Sigmoid colon (tissue), 7 donors: ENCODE data around the gene ACAP1. TPM values are rescaled to one million over a fixed set of nuclear protein-coding genes. Genes with fewer than 3 reads are reported as not detected.

Experiments
- DNase-seq: peaks from one replicate; pipeline ENCODE4 v3.0.0-alpha.2; 2019
- H3K27ac ChIP-seq, 4 donors: fragments of 200-600 bp; sonication (generic); one replicate each; pipeline ENCODE4 v1.5.1; 2016 to 2019; ENCODE audit warnings: mild to moderate bottlenecking in 1 of 4
- H3K27me3 ChIP-seq, 3 donors: fragments of 200-600 bp; sonication (generic); one replicate each; pipeline ENCODE4 v1.5.1; 2019; ENCODE audit warnings: mild to moderate bottlenecking in 1 of 3
- H3K36me3 ChIP-seq, 4 donors: fragments of 200-600 bp; sonication (generic); one replicate each; pipeline ENCODE4 v1.5.1; 2016 to 2019
- H3K4me1 ChIP-seq, 4 donors: fragments of 200-600 bp; sonication (generic); one replicate each; pipeline ENCODE4 v1.5.1; 2017 to 2019
- H3K4me3 ChIP-seq, 4 donors: fragments of 200-600 bp; sonication (generic); one replicate each; pipeline ENCODE4 v1.5.1; 2017 to 2019; ENCODE audit warnings: mild to moderate bottlenecking in 2 of 4, moderate library complexity in 1 of 4
- H3K9me3 ChIP-seq, 4 donors: fragments of 200-600 bp in 3 of 4; sonication (generic) in 3 of 4; one replicate each; pipeline versions ENCODE4 v1.5.1 to v1.6.1; 2013 to 2019
- CTCF ChIP-seq, 4 experiments: fragments of 450-650 bp in 3 of 4; fragments of 200-600 bp in 1 of 4; IDR thresholded peaks; one replicate each; pipeline ENCODE4 v1.5.1; 2016 to 2019; ENCODE audit warnings: antibody characterized with exemption in 4 of 4, mild to moderate bottlenecking in 3 of 4, moderate library complexity in 2 of 4
- EP300 ChIP-seq, 4 donors: sonication (generic); formaldehyde crosslinking; IDR thresholded peaks; one replicate each; pipeline ENCODE4 v1.6.1; 2017; ENCODE audit warnings: antibody characterized with exemption in 4 of 4
- POLR2A ChIP-seq, 2 donors: fragments of 450-650 bp; IDR thresholded peaks; one replicate each; pipeline ENCODE4 v1.6.1; 2016; ENCODE audit warnings: antibody characterized with exemption in 2 of 2, mild to moderate bottlenecking in 2 of 2, moderate library complexity in 2 of 2
- POLR2AphosphoS5 ChIP-seq, 4 donors: sonication (generic); formaldehyde crosslinking; IDR thresholded peaks; one replicate each; pipeline ENCODE4 v1.6.1; 2017; ENCODE audit warnings: antibody characterized with exemption in 4 of 4
- WGBS, 2 donors: extraction: QIAGEN DNeasy Blood & Tissue Kit; methylation state at CpG; one replicate each; pipeline ENCODE4 v1.1.7; 2013; 5-methylcytosine and 5-hydroxymethylcytosine counted together
- intact Hi-C: fragments of 100-400 bp; cut with DNase I; formaldehyde crosslinking; loops from one replicate; pipeline ENCODE4 v1.15.1; 2023
- polyA plus RNA-seq, 3 donors: library from polyadenylated mRNA; stranded (reverse); fragments of 200-250 nt; gene quantifications; one replicate each; pipeline ENCODE4 v1.2.3, GENCODE V29; 2013
- total RNA-seq, 4 donors: library from RNA; depleted of rRNA; stranded (reverse); fragments of >200 nt; gene quantifications; one replicate each; pipeline ENCODE4 v1.1.0, GENCODE V29; 2016
- donor health status: healthy with polysubstance abuse.
- donor health status: Bipolar disorder and iron deficiency.
- donor health status: healthy.

The ACAP1 gene
- total and polyA plus RNA-seq, 7 donors: 1.1 to 55.8 (median 2.5) TPM

GRCh38 chr17:7322520-7323194, 13.7 kb upstream of the ACAP1 start:
- intact Hi-C loops: no loop called here
- Histone ChIP-seq H3K9me3 (no peaks in the 10 kb centered on the region), H3K4me3 (no peak overlapping the region), H3K27me3 (no peaks in the 10 kb centered on the region), H3K36me3 (peaks cover 47 to 90% (median 63%) of the 10 kb centered on the region in 4 donors), H3K4me1 (peaks cover 0 to 5% (median under 1%) of the 10 kb centered on the region in 4 donors), H3K27ac (no peak overlapping the region)
- 93 to 96% methylated on average over 22 of the region's 22 CpGs for WGBS, 2 donors
- TF ChIP-seq POLR2AphosphoS5 (IDR thresholded peaks at IDR 0.05) (no peak), POLR2A (IDR thresholded peaks at IDR 0.05) (no peak), CTCF (IDR thresholded peaks at IDR 0.05) (no peak), EP300 (IDR thresholded peaks at IDR 0.05) (no peak)
- peak; percentile 64 for DNase-seq

- H3K4me1 ChIP-seq: peaks cover 0 to 16% (median 11%) of the 10 kb centered on the region in 4 donors
- intact Hi-C loops: no loop called here
- no peaks in the 10 kb centered on the region for H3K9me3 ChIP-seq
- peaks cover 35 to 77% (median 51%) of the 10 kb centered on the region in 4 donors for H3K36me3 ChIP-seq
- no peaks in the 10 kb centered on the region for H3K27me3 ChIP-seq
- TF ChIP-seq POLR2AphosphoS5 (IDR thresholded peaks at IDR 0.05) (peak in 1 of 4 donors; percentile 12), POLR2A (IDR thresholded peaks at IDR 0.05) (no peak), CTCF (IDR thresholded peaks at IDR 0.05) (peak; percentile 57 to 83 (median 78)), EP300 (IDR thresholded peaks at IDR 0.05) (no peak)
- 63 to 66% methylated on average over 39 of the region's 39 CpGs for WGBS, 2 donors
- no peak overlapping the region for H3K4me3 ChIP-seq
- DNase-seq: peak; percentile 71
- H3K27ac ChIP-seq: no peak overlapping the region
These were observed 12.4 kb upstream of the ACAP1 start for GRCh38 chr17:7323731-7324437.

- 87 to 92% methylated on average over 3 of the region's 3 CpGs for WGBS, 2 donors
- no peak overlapping the region for H3K4me3 ChIP-seq
- H3K27me3 ChIP-seq: no peaks in the 10 kb centered on the region
- H3K27ac ChIP-seq: no peak overlapping the region
- peaks cover 34 to 72% (median 50%) of the 10 kb centered on the region in 4 donors for H3K36me3 ChIP-seq
- H3K4me1 ChIP-seq: peaks cover 0 to 16% (median 11%) of the 10 kb centered on the region in 4 donors
- intact Hi-C loops: no loop called here
- TF ChIP-seq CTCF (IDR thresholded peaks at IDR 0.05): peak in 1 of 4 experiments; percentile 2
- TF ChIP-seq EP300 (IDR thresholded peaks at IDR 0.05): no peak
- no peaks in the 10 kb centered on the region for H3K9me3 ChIP-seq
- no peak for DNase-seq
These were observed 11.9 kb upstream of the ACAP1 start for GRCh38 chr17:7324438-7324779.

- Histone ChIP-seq H3K36me3 (peaks cover 33 to 68% (median 47%) of the 10 kb centered on the region in 4 donors), H3K4me1 (peaks cover 0 to 17% (median 12%) of the 10 kb centered on the region in 4 donors), H3K9me3 (no peaks in the 10 kb centered on the region), H3K27ac (no peak overlapping the region), H3K27me3 (no peaks in the 10 kb centered on the region), H3K4me3 (no peak overlapping the region)
- 93 to 95% methylated on average over 19 of the region's 19 CpGs for WGBS, 2 donors
- DNase-seq: no peak
- intact Hi-C loops: no loop called here
- TF ChIP-seq EP300 (IDR thresholded peaks at IDR 0.05): no peak
These were observed 11.2 kb upstream of the ACAP1 start for GRCh38 chr17:7325031-7325528.

- 94 to 95% methylated on average over 11 of the region's 11 CpGs for WGBS, 2 donors
- Histone ChIP-seq H3K4me3 (no peak overlapping the region), H3K36me3 (peaks cover 22 to 57% (median 36%) of the 10 kb centered on the region in 4 donors), H3K4me1 (peaks cover 0 to 24% (median 20%) of the 10 kb centered on the region in 4 donors), H3K27ac (no peak overlapping the region), H3K9me3 (no peaks in the 10 kb centered on the region), H3K27me3 (no peaks in the 10 kb centered on the region)
- intact Hi-C loops: no loop called here
- no peak for TF ChIP-seq EP300 (IDR thresholded peaks at IDR 0.05)
- TF ChIP-seq POLR2A (IDR thresholded peaks at IDR 0.05): no peak
- no peak for TF ChIP-seq CTCF (IDR thresholded peaks at IDR 0.05)
- TF ChIP-seq POLR2AphosphoS5 (IDR thresholded peaks at IDR 0.05): no peak
- no peak for DNase-seq
These were observed 10.1 kb upstream of the ACAP1 start for GRCh38 chr17:7326186-7326585.
